GM12892 (cell line): Measurements from ENCODE around the gene SIAH3. TPM values are rescaled to one million over a fixed set of nuclear protein-coding genes. Genes with fewer than 3 reads are reported as not detected.

Experiments used
- DNase-seq: peaks from one replicate; pipeline ENCODE4 v3.0.0; 2011; ENCODE audit not compliant: insufficient read length
- FAIRE-seq: peaks from 2 replicates; lab custom pipeline; 2011; peaks lifted over from hg19 to GRCh38; lab: Jason Lieb, UNC
- POLR2A ChIP-seq: IDR thresholded peaks from 2 replicates; pipeline ENCODE4 v1.6.1; 2011; ENCODE audit warnings: low read depth, low read length, control low read depth
- POLR2AphosphoS5 ChIP-seq: IDR thresholded peaks from 2 replicates; pipeline ENCODE4 v1.6.1; 2011; ENCODE audit warnings: low read depth, low read length, control low read depth
- TAF1 ChIP-seq: IDR thresholded peaks from 2 replicates; pipeline ENCODE4 v1.6.1; 2011; ENCODE audit warnings: low read depth, mild to moderate bottlenecking, control low read depth, low read length, borderline replicate concordance
- polyA plus RNA-seq: library from polyadenylated mRNA; unstranded; fragments of >200 nt; gene quantifications from one replicate; pipeline ENCODE4 v1.2.1, GENCODE V29; 2012; ENCODE audit warnings: missing spikeins, inconsistent platforms; ENCODE audit not compliant: missing spikeins

SIAH3 gene
- polyA plus RNA-seq: not detected

GRCh38 chr13:45851171-45851921 is at the start of gene SIAH3:
Gene SIAH3, minus strand, starts transcription at chr13:45851753. Its CDS starts 124 bp downstream, at chr13:45851629.
- DNase-seq (no peak), FAIRE-seq (no peak)
- TF ChIP-seq TAF1 (no peak), POLR2A (no peak), POLR2AphosphoS5 (no peak)

- no peak for DNase-seq
- no peak for FAIRE-seq
- no peak for TF ChIP-seq TAF1
- no peak for TF ChIP-seq POLR2AphosphoS5
- no peak for TF ChIP-seq POLR2A
These were observed 47.9 kb upstream of the SIAH3 start for GRCh38 chr13:45899406-45899805.

GRCh38 chr13:45897562-45897961 is 46.0 kb upstream of the SIAH3 start:
- DNase-seq (no peak), FAIRE-seq (no peak)
- TF ChIP-seq POLR2A (no peak), POLR2AphosphoS5 (no peak), TAF1 (no peak)

- TF ChIP-seq TAF1: no peak
- TF ChIP-seq POLR2AphosphoS5: no peak
- no peak for TF ChIP-seq POLR2A
- DNase-seq (no peak), FAIRE-seq (no peak)
These were observed 44.7 kb upstream of the SIAH3 start for GRCh38 chr13:45896285-45896684.

- DNase-seq (no peak), FAIRE-seq (no peak)
- TF ChIP-seq POLR2AphosphoS5: no peak
- no peak for TF ChIP-seq TAF1
- no peak for TF ChIP-seq POLR2A
These were observed 44.3 kb upstream of the SIAH3 start for GRCh38 chr13:45895881-45896280.

- TF ChIP-seq POLR2A (no peak), TAF1 (no peak), POLR2AphosphoS5 (no peak)
- FAIRE-seq (no peak), DNase-seq (no peak)
These were observed 41.0 kb upstream of the SIAH3 start for GRCh38 chr13:45892513-45892912.

- no peak for FAIRE-seq
- TF ChIP-seq POLR2AphosphoS5: no peak
- TF ChIP-seq POLR2A: no peak
- no peak for TF ChIP-seq TAF1
These were observed 38.2 kb upstream of the SIAH3 start for GRCh38 chr13:45889590-45890243.

GRCh38 chr13:45886466-45886865 is 34.9 kb upstream of the SIAH3 start:
- TF ChIP-seq TAF1: no peak
- TF ChIP-seq POLR2AphosphoS5: no peak
- TF ChIP-seq POLR2A: no peak
- DNase-seq: no peak
- FAIRE-seq: no peak

More at GRCh38 chr13:45889590-45890243, 38.2 kb upstream of the SIAH3 start:
- no peak for DNase-seq

GRCh38 chr13:45885194-45885593 is 33.6 kb upstream of the SIAH3 start:
- no peak for TF ChIP-seq TAF1
- TF ChIP-seq POLR2AphosphoS5: no peak
- no peak for TF ChIP-seq POLR2A
- no peak for FAIRE-seq
- DNase-seq: no peak

GRCh38 chr13:45882626-45883025 is 31.1 kb upstream of the SIAH3 start:
- TF ChIP-seq POLR2A (no peak), POLR2AphosphoS5 (no peak), TAF1 (no peak)
- no peak for FAIRE-seq
- no peak for DNase-seq

- FAIRE-seq: no peak
- DNase-seq: no peak
- TF ChIP-seq POLR2A (no peak), TAF1 (no peak), POLR2AphosphoS5 (no peak)
These were observed 29.8 kb upstream of the SIAH3 start for GRCh38 chr13:45881353-45881752.

GRCh38 chr13:45880242-45880641 is 28.7 kb upstream of the SIAH3 start:
- FAIRE-seq: no peak
- no peak for TF ChIP-seq TAF1
- no peak for TF ChIP-seq POLR2AphosphoS5
- TF ChIP-seq POLR2A: no peak
- no peak for DNase-seq
